ENCODE measurements around the gene KCNMB3.
"Not testable (repeated sequence)": the region's sequence is repeated elsewhere in the genome, so short reads cannot be mapped to it uniquely, and the experiment has no call there.

KCNMB3 gene

DNA sequence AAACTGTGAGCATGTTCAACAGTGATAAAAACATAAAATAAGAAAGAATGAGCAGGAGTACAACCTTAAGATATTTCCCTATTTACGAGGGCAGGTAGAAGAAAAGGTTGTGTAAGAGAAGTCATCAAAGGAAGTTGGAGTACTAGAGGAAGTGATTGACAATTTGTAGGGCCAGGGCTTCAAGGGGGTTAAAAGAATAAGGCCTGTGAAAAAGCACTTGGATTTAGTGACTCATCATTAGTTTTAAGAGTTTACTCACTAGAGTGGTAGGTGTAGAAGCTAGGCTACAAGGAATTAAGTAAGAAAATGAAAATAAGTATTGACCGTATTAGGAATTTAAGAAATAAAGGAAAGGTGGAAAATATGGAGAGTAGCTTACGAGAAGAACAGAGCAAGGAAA lies 23.6 kb downstream of the KCNMB3 start:
- DNase-seq = no peak
- no peak overlapping the region for H3K27ac ChIP-seq
- H3K36me3 ChIP-seq = peaks cover 6% of the 10 kb centered on the region

DNA sequence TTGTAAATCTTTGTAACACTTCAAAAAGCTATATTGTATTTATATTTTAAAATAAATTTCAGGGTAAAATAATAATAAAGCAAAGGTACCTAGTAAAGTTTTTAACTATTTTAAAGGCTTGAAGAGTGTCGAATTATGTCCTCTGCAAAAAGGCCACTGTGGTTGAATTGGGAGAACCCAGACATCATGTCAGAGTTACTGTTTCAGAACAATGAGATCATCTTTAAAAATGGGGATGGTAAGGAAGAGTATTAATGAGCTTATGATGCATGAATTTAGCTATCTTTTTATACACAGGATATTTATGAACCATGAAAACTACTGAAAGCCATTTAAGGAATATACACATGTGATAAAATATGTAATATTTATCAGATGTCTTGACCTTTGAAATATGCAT lies 26.3 kb downstream of the KCNMB3 start:
- no peak overlapping the region for H3K4me3 ChIP-seq (ENCODE audit: low read depth, low read length)
- H3K27ac ChIP-seq = no peak overlapping the region
- no peaks in the 10 kb centered on the region for H3K36me3 ChIP-seq
- H3K9me3 ChIP-seq (ENCODE audit: severe bottlenecking) = no peaks in the 10 kb centered on the region
- TF ChIP-seq, protein P1, sequence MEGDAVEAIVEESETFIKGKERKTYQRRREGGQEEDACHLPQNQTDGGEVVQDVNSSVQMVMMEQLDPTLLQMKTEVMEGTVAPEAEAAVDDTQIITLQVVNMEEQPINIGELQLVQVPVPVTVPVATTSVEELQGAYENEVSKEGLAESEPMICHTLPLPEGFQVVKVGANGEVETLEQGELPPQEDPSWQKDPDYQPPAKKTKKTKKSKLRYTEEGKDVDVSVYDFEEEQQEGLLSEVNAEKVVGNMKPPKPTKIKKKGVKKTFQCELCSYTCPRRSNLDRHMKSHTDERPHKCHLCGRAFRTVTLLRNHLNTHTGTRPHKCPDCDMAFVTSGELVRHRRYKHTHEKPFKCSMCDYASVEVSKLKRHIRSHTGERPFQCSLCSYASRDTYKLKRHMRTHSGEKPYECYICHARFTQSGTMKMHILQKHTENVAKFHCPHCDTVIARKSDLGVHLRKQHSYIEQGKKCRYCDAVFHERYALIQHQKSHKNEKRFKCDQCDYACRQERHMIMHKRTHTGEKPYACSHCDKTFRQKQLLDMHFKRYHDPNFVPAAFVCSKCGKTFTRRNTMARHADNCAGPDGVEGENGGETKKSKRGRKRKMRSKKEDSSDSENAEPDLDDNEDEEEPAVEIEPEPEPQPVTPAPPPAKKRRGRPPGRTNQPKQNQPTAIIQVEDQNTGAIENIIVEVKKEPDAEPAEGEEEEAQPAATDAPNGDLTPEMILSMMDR (IDR thresholded peaks at IDR 0.05; ENCODE audit: low read depth, low read length) = no peak
- H3K27me3 ChIP-seq (ENCODE audit: insufficient read depth, low read depth, severe bottlenecking) = no peaks in the 10 kb centered on the region
- no peak for DNase-seq

More for the DNA sequence above, 23.6 kb downstream of the KCNMB3 start:
- Histone ChIP-seq H3K27me3 (ENCODE audit: insufficient read depth, low read depth, severe bottlenecking) (no peaks in the 10 kb centered on the region), H3K9me3 (ENCODE audit: severe bottlenecking) (no peaks in the 10 kb centered on the region), H3K4me3 (ENCODE audit: low read depth, low read length) (no peak overlapping the region)
- TF ChIP-seq, protein P1 (IDR thresholded peaks at IDR 0.05; ENCODE audit: low read depth, low read length) = no peak

DNA sequence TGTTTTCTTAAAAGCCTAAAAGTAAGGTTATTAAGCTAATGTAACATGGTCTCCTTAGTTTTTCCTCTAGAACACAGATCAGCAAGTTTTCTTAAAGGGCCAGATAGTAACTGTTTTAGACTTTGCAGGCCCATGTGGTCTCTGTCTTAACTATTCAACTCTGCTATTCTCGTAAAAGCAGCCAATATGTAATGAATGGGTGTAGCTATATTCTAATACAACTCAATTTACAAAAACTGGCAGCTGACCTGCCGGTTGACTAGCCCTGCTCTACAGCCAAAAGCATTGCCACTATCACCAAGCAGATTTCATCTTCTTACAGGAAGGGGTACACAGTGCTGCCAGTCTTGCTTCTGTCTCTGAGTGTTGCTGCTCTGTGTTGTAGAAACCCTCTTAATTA lies 27.4 kb downstream of the KCNMB3 start:
- no peaks in the 10 kb centered on the region for H3K27me3 ChIP-seq (ENCODE audit: insufficient read depth, low read depth, severe bottlenecking)
- H3K9me3 ChIP-seq (ENCODE audit: severe bottlenecking) = no peaks in the 10 kb centered on the region
- H3K27ac ChIP-seq = no peak overlapping the region
- H3K4me3 ChIP-seq (ENCODE audit: low read depth, low read length) = no peak overlapping the region
- DNase-seq = no peak
- TF ChIP-seq, protein P1 (IDR thresholded peaks at IDR 0.05; ENCODE audit: low read depth, low read length) = no peak
- no peaks in the 10 kb centered on the region for H3K36me3 ChIP-seq

DNA sequence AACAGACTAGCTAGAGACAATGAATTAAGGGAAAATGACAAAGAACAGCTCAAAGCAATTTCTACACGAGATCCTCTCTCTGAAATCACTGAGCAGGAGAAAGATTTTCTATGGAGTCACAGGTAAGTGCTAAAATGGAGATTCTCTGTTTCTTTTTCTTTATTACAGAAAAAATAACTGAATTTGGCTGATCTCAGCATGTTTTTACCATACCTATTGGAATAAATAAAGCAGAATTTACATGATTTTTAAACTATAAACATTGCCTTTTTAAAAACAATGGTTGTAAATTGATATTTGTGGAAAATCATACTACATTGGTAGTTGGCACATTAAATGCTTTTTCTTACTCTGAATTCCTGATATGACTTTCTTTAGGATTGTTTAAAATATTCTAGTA lies 32.7 kb downstream of the KCNMB3 start:
- H3K9me3 ChIP-seq (ENCODE audit: severe bottlenecking); H3K27ac ChIP-seq; H3K27me3 ChIP-seq (ENCODE audit: insufficient read depth, low read depth, severe bottlenecking); H3K4me3 ChIP-seq (ENCODE audit: low read depth, low read length); DNase-seq; H3K36me3 ChIP-seq: not testable (repeated sequence)

DNA sequence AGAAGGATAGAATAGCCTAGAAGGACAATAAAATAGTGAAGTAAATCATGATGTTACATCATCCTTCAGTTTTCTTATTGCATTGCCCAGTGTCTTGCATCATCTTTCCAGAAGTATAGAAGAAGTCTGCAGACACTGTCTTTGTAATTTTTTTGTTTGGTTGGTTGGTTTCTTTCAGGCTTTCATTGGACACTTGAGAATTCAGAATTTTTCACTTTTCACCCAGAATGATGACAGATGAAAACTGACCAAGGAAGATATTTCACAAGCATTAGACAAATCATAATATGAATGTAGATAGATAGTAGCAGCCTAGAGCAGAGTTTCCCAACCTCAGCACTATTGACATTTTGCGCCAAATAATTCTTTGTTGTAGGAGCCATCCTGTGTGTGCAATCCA lies 35.4 kb downstream of the KCNMB3 start:
- DNase-seq; H3K36me3 ChIP-seq; H3K4me3 ChIP-seq (ENCODE audit: low read depth, low read length); H3K27me3 ChIP-seq (ENCODE audit: insufficient read depth, low read depth, severe bottlenecking); H3K9me3 ChIP-seq (ENCODE audit: severe bottlenecking); H3K27ac ChIP-seq: not testable (repeated sequence)

DNA sequence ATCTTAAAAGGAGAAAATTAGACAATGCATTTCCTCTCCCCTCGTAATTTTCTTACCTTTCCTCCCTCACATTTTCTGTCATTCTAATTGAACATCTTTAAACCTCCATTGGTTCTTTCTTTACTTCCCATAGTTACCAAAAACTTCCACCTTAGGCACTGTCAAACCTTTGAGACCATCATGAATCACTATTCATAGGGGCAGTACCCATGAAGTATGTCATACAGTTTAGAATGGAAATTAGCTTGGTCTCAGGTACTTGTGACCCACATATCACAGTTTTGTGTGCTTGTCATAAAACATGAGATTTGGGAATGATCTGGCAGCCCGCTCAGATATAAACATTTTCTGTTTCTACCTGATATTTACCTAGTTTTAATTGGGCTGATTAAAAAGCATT lies 50.1 kb downstream of the KCNMB3 start:
- Histone ChIP-seq H3K27me3 (ENCODE audit: insufficient read depth, low read depth, severe bottlenecking) (no peaks in the 10 kb centered on the region), H3K36me3 (no peaks in the 10 kb centered on the region), H3K4me3 (ENCODE audit: low read depth, low read length) (no peak overlapping the region), H3K27ac (no peak overlapping the region), H3K9me3 (ENCODE audit: severe bottlenecking) (no peaks in the 10 kb centered on the region)
- no peak for DNase-seq
- TF ChIP-seq, protein P1 (IDR thresholded peaks at IDR 0.05; ENCODE audit: low read depth, low read length) = no peak

DNA sequence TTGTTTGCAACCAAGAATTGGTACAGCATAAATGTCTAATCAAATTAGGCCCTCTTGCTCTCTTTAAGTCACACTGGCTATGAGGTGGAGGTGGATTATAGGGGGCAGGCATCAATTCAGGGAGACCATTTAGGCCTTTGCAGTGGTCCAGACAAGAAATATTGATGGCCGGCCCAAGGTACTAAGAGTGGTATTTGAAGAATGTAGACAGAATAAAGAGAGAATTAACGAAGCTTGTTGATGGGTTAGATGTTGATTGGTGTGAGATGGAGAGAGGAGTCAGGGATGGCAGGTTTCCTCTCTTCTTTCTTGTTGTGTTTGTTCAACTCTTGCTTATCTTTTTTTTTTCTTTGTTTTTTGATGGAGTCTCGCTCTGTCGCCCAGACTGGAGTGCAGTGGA lies 54.2 kb downstream of the KCNMB3 start:
- TF ChIP-seq, protein P1 (IDR thresholded peaks at IDR 0.05; ENCODE audit: low read depth, low read length) = no peak
- DNase-seq = no peak
- no peaks in the 10 kb centered on the region for H3K27me3 ChIP-seq (ENCODE audit: insufficient read depth, low read depth, severe bottlenecking)
- H3K27ac ChIP-seq = no peak overlapping the region
- no peak overlapping the region for H3K4me3 ChIP-seq (ENCODE audit: low read depth, low read length)
- H3K9me3 ChIP-seq (ENCODE audit: severe bottlenecking) = no peaks in the 10 kb centered on the region
- no peaks in the 10 kb centered on the region for H3K36me3 ChIP-seq
